GM12878 (cell line): ENCODE data around the gene ULBP1. TPM values are rescaled to one million over a fixed set of nuclear protein-coding genes. Genes with fewer than 3 reads are reported as not detected.

Experiments
- ATAC-seq: fragments of 200-7000 bp; cut with Tn5 transposase; 3 replicates; pipeline ENCODE4 v1.9.1; 2020; ENCODE audit warnings: mild to moderate bottlenecking, moderate library complexity
- BruUV-seq: library from RNA; stranded (reverse); fragments of 400-500 nt; replicated peaks from 2 replicates; lab custom pipeline; 2021; lab: Mats Ljungman, UMichigan
- CTCF ChIA-PET: fragments of 300-600 bp; sonication (Branson Sonifier 250); formaldehyde crosslinking; extraction: SDS; loops from one replicate; lab custom pipeline; 2021; ENCODE audit warnings: inconsistent platforms; lab: Yijun Ruan, JAX
- POLR2A ChIA-PET: fragments of 350-600 bp; formaldehyde crosslinking; extraction: SDS; loops from one replicate; lab custom pipeline; 2021; ENCODE audit warnings: inconsistent platforms; lab: Charles Lee
- RAD21 ChIA-PET: fragments of 300-600 bp; sonication (Branson Sonifier 250); formaldehyde crosslinking; loops from one replicate; lab custom pipeline; 2023; ENCODE audit warnings: antibody characterized with exemption; ENCODE audit not compliant: unreplicated experiment; lab: Charles Lee
- SMC1A ChIA-PET: fragments of 300-600 bp; sonication (Branson Sonifier 250); formaldehyde crosslinking; loops from one replicate; lab custom pipeline; 2023; ENCODE audit not compliant: unreplicated experiment, uncharacterized antibody; lab: Charles Lee
- DNase-seq: peaks from one replicate; pipeline ENCODE4 v3.0.0-alpha.2; 2011; ENCODE audit warnings: low read depth, low spot score
- FAIRE-seq: peaks from 3 replicates; lab custom pipeline; 2011; peaks lifted over from hg19 to GRCh38; lab: Jason Lieb, UNC
- H2AFZ ChIP-seq: 2 replicates; pipeline ENCODE4 v1.6.0; 2011; ENCODE audit warnings: low read depth, low read length, control low read depth; ENCODE audit not compliant: control insufficient read depth
- H3K27ac ChIP-seq: 2 replicates; pipeline ENCODE4 v1.5.1; 2011; ENCODE audit warnings: control low read depth; ENCODE audit not compliant: control insufficient read depth, insufficient read depth
- H3K27me3 ChIP-seq, 2 experiments: replicated peaks in 1 of 2; 2 replicates each; pipeline versions ENCODE4 v1.6.0 to v1.6.1; 2011; ENCODE audit warnings: low read length in 1 of 2; ENCODE audit not compliant: control insufficient read depth in 2 of 2, insufficient read depth in 2 of 2
- H3K36me3 ChIP-seq, 2 experiments: 2 replicates each; pipeline ENCODE4 v1.5.1; 2011; ENCODE audit warnings: low read length in 1 of 2; ENCODE audit not compliant: control insufficient read depth in 2 of 2, insufficient read depth in 2 of 2
- H3K4me1 ChIP-seq: 2 replicates; pipeline ENCODE4 v1.6.1; 2011; ENCODE audit warnings: mild to moderate bottlenecking, low read length, moderate library complexity, mixed read lengths; ENCODE audit not compliant: control insufficient read depth, insufficient read depth
- H3K4me2 ChIP-seq: 2 replicates; pipeline ENCODE4 v1.6.0; 2011; ENCODE audit warnings: control low read depth; ENCODE audit not compliant: control insufficient read depth, insufficient read depth
- H3K4me3 ChIP-seq: fragments of 200-600 bp; sonication (generic); 2 replicates; pipeline ENCODE4 v1.5.1; 2016
- H3K79me2 ChIP-seq: 2 replicates; pipeline ENCODE4 v1.6.0; 2011; ENCODE audit warnings: low read length; ENCODE audit not compliant: control insufficient read depth, insufficient read depth
- H3K9ac ChIP-seq: 2 replicates; pipeline ENCODE4 v1.8.0; 2011; ENCODE audit warnings: low read length, control low read depth, mixed read lengths; ENCODE audit not compliant: control insufficient read depth, insufficient read depth
- H3K9me3 ChIP-seq: replicated peaks from 3 replicates; pipeline ENCODE4 v1.5.1; 2011; ENCODE audit warnings: mild to moderate bottlenecking, low read length; ENCODE audit not compliant: control insufficient read depth, insufficient read depth
- H4K20me1 ChIP-seq: 2 replicates; pipeline ENCODE4 v1.6.0; 2011; ENCODE audit not compliant: control insufficient read depth, insufficient read depth
- E4F1 ChIP-seq: fragments of 450-650 bp; IDR thresholded peaks from 2 replicates; pipeline ENCODE4 v1.6.1; 2018; ENCODE audit warnings: borderline replicate concordance, mild to moderate bottlenecking; ENCODE audit not compliant: partially characterized antibody
- IKZF1 ChIP-seq: fragments of 450-650 bp; conservative IDR thresholded peaks from 2 replicates; pipeline ENCODE4 v1.6.1; 2017; ENCODE audit warnings: antibody characterized with exemption, mild to moderate bottlenecking
- PAX8 ChIP-seq: fragments of 450-650 bp; IDR thresholded peaks from 2 replicates; pipeline ENCODE4 v1.6.1; 2017; ENCODE audit warnings: mild to moderate bottlenecking, moderate library complexity
- SUPT20H ChIP-seq: IDR thresholded peaks from 2 replicates; pipeline ENCODE4 v1.6.1; 2011; ENCODE audit warnings: low read depth, mild to moderate bottlenecking, low read length, moderate library complexity, borderline replicate concordance; ENCODE audit not compliant: control insufficient read depth
- TCF12 ChIP-seq: IDR thresholded peaks from 2 replicates; pipeline ENCODE4 v1.6.1; 2011; ENCODE audit warnings: low read depth, mild to moderate bottlenecking, low read length
- WGBS: methylation state at CpG from one replicate; pipeline ENCODE4 v1.1.6; 2016; ENCODE audit warnings: low lambda C conversion rate; ENCODE audit not compliant: insufficient replicate concordance, insufficient coverage; ENCODE audit errors: missing lambda C conversion rate; 5-methylcytosine and 5-hydroxymethylcytosine counted together
- in situ Hi-C: fragments of 300-500 bp; cut with MboI; formaldehyde crosslinking; loops from 9 replicates; pipeline ENCODE4 v1.14.3; 2018; ENCODE audit warnings: mixed read lengths
- intact Hi-C: fragments of 100-400 bp; cut with micrococcal nuclease; formaldehyde crosslinking; loops from one replicate; pipeline ENCODE4 v1.14.2; 2022; ENCODE audit not compliant: unreplicated experiment
- polyA plus RNA-seq, 11 experiments: library from polyadenylated mRNA; depleted of rRNA in 4 of 11; unstranded in 6 of 11; stranded (reverse) in 5 of 11; fragments of >200 nt; fragmentation: Nextera tagmentation in 4 of 11; fragmentation: Illumina TruSeq in 1 of 11; extraction: Ambion mirVana in 4 of 11; extraction: Trizol in 1 of 11; gene quantifications; 1 replicate in 1 of 11; 2 replicates in 10 of 11; pipeline versions ENCODE4 v1.2.1 to v1.2.3, GENCODE V29; 2011 to 2016; ENCODE audit warnings: inconsistent platforms in 2 of 11, missing spikeins in 2 of 11, low read depth in 1 of 11
- total RNA-seq, 4 experiments: library from RNA; depleted of rRNA in 3 of 4; stranded (reverse); fragments of >200 nt in 3 of 4; fragmentation: Illumina TruSeq in 1 of 4; extraction: Trizol in 1 of 4; gene quantifications; 2 replicates each; pipeline versions ENCODE4 v1.2.1 to v1.2.3, GENCODE V29; 2013 to 2021

The ULBP1 gene
- total and polyA plus RNA-seq, 10 of the 15 experiments (the other 5 are each of a cell fraction or from before 2014, with no cell fraction given), result 0.02 to 0.12 (median 0.04) TPM; not detected in 7

GRCh38 chr6:149991838-149992237, 28.1 kb downstream of the ULBP1 start (continued):
- TF ChIP-seq PAX8 (no peak), TCF12 (no peak)
- TF ChIP-seq, all 136 proteins: peak for 0

GRCh38 chr6:149995235-149995750, 31.6 kb downstream of the ULBP1 start:
- Histone ChIP-seq H2AFZ (no peak overlapping the region), H3K9ac (no peak overlapping the region), H3K79me2 (no peaks in the 10 kb centered on the region), H3K27me3 (peaks cover 0 to 15% of the 10 kb centered on the region in 2 experiments), H3K4me3 (no peak overlapping the region), H3K27ac (no peak overlapping the region), H3K9me3 (peaks cover under 1% of the 10 kb centered on the region; the same call in 2 of the 3 replicates), H3K4me1 (peaks cover 15% of the 10 kb centered on the region), H3K36me3 (no peaks in the 10 kb centered on the region), H4K20me1 (no peaks in the 10 kb centered on the region; the same call in none of the 2 replicates), H3K4me2 (no peak overlapping the region)
- TF ChIP-seq E4F1, result no peak
- TF ChIP-seq IKZF1, result no peak
- no peak for TF ChIP-seq SUPT20H
- no peak for FAIRE-seq
- WGBS, result 8% methylated on average over 6 of the region's 6 CpGs
- POLR2A ChIA-PET, result interaction anchor here (0.7 to 1.2 kb wide), 2 partner anchors 11 to 71 kb away, joined by 3 read pairs; no protein-coding TSS in a partner anchor
- SMC1A ChIA-PET, result no interaction called here
- ATAC-seq, result no peak
- RAD21 ChIA-PET, result no interaction called here
- CTCF ChIA-PET, result no interaction called here
- in situ Hi-C loops (no loop called here), intact Hi-C loops (no loop called here)
- no TSS peak for BruUV-seq
- no peak for DNase-seq
